GM12872 (cell line): ENCODE data around the gene ALDOA.

Source experiments
- TF ChIP-seq, protein P1 (sequence below): IDR thresholded peaks from 3 replicates; pipeline ENCODE4 v1.5.1; 2011; ENCODE audit warnings: low read depth, mild to moderate bottlenecking, low read length, moderate library complexity; ENCODE audit not compliant: insufficient read depth

ALDOA gene

DNA sequence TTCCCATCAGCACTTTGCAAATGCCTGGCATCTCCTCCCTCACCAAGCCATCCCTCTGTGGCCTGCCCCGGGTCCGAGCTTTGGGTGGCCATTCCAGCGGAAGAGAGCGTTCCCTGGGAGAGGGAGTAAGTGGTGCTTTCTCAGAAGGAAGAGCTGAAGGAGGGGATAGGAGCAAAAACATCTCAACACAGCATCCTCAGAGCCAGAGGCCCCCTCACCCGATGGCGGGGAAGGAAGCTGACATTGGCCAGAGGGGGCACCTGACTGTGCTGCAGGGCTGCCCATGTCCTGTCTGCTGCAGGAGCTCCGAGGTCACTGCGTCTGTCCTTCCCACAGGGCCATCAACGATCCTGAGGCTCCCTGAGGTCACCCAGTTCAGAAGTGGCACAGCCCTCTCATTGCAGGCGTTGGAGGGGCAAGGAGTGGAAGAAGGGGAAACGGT lies 34.1 kb upstream of the ALDOA start:
- TF ChIP-seq, protein P1, sequence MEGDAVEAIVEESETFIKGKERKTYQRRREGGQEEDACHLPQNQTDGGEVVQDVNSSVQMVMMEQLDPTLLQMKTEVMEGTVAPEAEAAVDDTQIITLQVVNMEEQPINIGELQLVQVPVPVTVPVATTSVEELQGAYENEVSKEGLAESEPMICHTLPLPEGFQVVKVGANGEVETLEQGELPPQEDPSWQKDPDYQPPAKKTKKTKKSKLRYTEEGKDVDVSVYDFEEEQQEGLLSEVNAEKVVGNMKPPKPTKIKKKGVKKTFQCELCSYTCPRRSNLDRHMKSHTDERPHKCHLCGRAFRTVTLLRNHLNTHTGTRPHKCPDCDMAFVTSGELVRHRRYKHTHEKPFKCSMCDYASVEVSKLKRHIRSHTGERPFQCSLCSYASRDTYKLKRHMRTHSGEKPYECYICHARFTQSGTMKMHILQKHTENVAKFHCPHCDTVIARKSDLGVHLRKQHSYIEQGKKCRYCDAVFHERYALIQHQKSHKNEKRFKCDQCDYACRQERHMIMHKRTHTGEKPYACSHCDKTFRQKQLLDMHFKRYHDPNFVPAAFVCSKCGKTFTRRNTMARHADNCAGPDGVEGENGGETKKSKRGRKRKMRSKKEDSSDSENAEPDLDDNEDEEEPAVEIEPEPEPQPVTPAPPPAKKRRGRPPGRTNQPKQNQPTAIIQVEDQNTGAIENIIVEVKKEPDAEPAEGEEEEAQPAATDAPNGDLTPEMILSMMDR: no peak

DNA sequence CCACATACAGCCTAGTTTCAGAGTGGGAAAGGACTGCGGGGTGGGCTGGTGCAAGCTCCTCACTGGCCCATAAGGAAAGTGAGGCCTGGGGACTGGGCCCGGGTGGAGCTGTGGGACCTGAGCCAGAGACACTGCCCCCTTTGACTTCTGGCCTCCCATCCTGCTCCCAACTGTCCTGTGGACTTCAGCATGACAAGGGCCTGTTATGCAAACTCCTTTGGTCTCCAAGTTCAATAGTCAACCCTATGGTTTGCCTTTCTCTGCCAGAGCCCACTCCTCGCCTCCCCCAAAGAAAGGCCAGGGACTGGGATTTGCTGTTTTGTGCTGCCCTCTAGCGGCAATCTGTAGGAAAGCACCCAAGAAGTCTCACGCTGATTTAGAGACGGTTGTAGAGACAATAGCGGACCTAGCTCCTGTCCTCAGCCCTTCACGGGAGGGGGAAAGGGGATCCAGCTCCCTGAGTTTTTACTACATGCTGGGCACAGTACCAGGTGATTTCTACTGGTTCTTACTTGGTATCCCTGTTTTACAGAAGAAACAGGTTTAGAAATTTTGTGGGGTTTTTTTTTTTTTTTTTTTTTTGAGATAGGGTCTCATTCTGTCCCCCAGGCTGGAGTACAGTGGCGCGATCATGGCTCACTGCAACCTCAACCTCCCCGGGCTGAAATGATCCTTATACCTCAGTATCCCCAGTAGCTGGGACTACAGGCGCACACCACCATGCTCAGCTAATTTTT lies 33.3 kb upstream of the ALDOA start:
- TF ChIP-seq, protein P1: peak; percentile 89

DNA sequence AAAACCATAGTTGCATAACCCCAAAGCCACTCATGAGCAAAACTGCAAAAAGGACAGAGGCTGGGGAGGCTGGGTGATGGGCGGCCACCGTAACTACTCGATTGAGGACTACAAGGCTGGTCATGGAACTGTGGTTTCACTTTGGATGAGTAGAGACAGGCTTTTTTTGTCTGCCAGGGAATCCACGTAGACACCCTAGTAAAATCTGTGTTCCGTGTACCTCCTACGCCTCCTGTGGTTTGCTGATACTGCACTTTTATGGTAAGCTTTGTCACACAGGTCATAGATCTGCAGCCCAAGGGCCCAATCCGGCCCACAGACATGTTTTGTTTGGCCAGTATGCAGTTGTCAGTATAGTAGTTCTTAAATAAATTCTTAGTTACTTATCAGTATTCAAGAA lies 32.3 kb upstream of the ALDOA start:
- TF ChIP-seq, protein P1: no peak

DNA sequence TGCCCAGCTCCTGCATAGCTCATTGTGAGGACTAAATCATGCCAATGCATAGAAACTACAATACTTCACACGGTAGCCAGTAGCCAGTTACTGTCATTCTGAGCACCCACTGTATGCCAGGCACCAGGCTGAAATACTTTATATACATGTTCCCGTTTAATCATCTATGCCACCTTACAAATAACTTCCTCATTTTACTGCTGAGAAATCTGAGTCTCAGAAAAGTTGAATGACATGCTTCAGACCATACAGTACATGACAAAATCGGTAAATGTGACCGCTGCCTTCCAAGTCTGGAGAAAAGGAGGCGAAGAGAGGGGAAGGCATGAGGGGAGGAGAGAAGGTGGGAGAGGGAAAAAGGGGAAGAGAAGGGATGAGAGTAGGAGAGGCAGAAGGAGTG lies 25.3 kb upstream of the ALDOA start:
- TF ChIP-seq, protein P1: no peak

DNA sequence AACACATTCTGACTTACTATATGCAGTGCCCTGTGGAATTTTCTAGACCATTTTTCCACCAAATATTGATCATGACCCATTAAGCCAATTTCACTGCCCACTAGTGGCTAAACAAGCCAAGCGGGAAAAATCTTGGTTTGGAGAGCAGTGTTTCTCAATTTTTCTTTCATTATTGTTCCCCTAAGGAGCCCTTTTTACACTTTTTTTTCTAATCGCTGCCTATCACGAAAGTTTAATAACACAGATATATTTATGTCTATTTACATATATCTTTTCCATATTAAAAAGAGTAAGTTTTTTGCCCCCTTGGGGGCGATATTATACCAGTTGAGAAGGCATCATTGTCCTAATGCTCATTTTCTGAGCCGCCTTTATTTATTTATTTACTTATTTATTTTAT lies 23.7 kb upstream of the ALDOA start:
- TF ChIP-seq, protein P1: peak; percentile 32; the same call in 1 of the 3 replicates

DNA sequence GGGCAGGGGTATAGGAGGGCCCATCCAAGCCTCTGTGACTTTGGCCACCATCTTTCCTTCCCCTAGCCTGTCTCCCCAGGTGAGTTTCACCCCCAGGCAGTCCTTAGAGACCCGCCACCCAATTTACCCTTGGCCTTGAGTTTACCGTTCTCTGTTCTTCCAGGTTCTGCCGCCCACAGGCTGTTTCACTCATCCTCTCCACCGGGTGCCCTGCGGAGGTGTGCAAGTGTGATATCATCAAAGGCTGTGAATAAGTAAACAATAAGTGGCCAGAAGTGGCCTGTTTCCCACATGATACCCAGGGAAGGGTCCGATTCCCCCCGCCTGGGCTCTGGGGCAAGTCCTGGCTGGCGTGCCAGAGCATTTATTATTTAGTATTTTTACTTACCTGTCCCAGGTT lies 19.4 kb upstream of the ALDOA start:
- TF ChIP-seq, protein P1: no peak

DNA sequence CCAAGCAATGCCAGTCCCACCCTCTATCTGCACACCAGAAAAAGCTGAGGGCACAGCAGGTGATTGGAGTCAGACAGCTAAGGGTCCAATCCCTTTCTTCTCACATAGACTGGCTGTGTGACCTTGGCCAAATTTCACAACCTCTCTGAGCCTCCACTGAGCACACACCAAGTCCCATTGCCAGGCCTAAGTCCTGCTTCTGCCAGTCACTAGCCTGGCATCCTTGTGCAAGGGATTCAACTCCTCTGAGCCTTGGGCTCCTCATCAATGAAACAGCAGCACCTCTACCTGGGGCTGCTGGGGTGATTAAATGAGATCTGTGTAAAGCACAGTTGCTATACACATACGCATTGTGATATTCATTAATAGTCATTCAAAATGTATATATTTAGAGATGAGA lies 19.0 kb upstream of the ALDOA start:
- TF ChIP-seq, protein P1: no peak
